H1 (cell line): Measurements from ENCODE around the gene LFNG.

ENCODE experiments used
- CBX8 ChIP-seq: fragments of 300-800, 300-1000 bp; sonication (generic); IDR thresholded peaks from 2 replicates; pipeline ENCODE4 v1.7.1; 2016; ENCODE audit warnings: low read depth, low read length, borderline replicate concordance
- CTCF ChIP-seq, 3 experiments: IDR thresholded peaks; 1 replicate in 2 of 3; 2 replicates in 1 of 3; pipeline versions ENCODE4 v1.5.1 to v1.6.1; 2011; ENCODE audit warnings: low read length in 3 of 3, mild to moderate bottlenecking in 3 of 3, inconsistent platforms in 2 of 3, low read depth in 1 of 3, moderate library complexity in 1 of 3; ENCODE audit not compliant: insufficient read depth in 1 of 3; ENCODE audit errors: control extremely low read depth in 1 of 3
- NANOG ChIP-seq: IDR thresholded peaks from 2 replicates; pipeline ENCODE4 v1.6.1; 2011; ENCODE audit warnings: low read length, low read depth, mild to moderate bottlenecking, inconsistent platforms; ENCODE audit not compliant: insufficient read depth, poor library complexity, severe bottlenecking
- POLR2A ChIP-seq, 2 experiments: IDR thresholded peaks; 1 replicate in 1 of 2; 2 replicates in 1 of 2; pipeline ENCODE4 v1.6.1; 2011; ENCODE audit warnings: low read depth in 2 of 2, low read length in 2 of 2, mild to moderate bottlenecking in 2 of 2; ENCODE audit errors: control extremely low read depth in 1 of 2
- POLR2AphosphoS5 ChIP-seq: IDR thresholded peaks from 2 replicates; pipeline ENCODE4 v1.6.1; 2011; ENCODE audit warnings: low read depth, low read length
- TAF7 ChIP-seq: optimal IDR thresholded peaks from 2 replicates; pipeline ENCODE3; 2011; ENCODE audit warnings: low read depth, mild to moderate bottlenecking, inconsistent platforms, low read length, moderate library complexity, borderline replicate concordance
- TBP ChIP-seq: IDR thresholded peaks from 2 replicates; pipeline ENCODE4 v1.6.1; 2011; ENCODE audit warnings: low read depth, low read length, improper control_type of control experiment
- ZNF274 ChIP-seq: IDR thresholded peaks from 2 replicates; pipeline ENCODE4 v1.7.0; 2012; ENCODE audit warnings: low read length, borderline replicate concordance; ENCODE audit errors: extremely low read depth
- TF ChIP-seq, protein P1 (sequence below): IDR thresholded peaks from 2 replicates; pipeline ENCODE4 v1.6.1; 2011; ENCODE audit warnings: low read depth, mild to moderate bottlenecking, low read length; ENCODE audit not compliant: insufficient read depth

- TF ChIP-seq POLR2A (IDR thresholded peaks at IDR 0.05; ENCODE audit: control extremely low read depth in 1 of 2, low read depth in 2 of 2, low read length in 2 of 2) (no peak), TAF7 (no peak), CTCF (IDR thresholded peaks at IDR 0.05; ENCODE audit: control extremely low read depth in 1 of 3, insufficient read depth in 1 of 3, low read depth in 1 of 3, low read length in 3 of 3) (no peak), POLR2AphosphoS5 (no peak), TBP (no peak), NANOG (no peak), ZNF274 (no peak), CBX8 (no peak)
- TF ChIP-seq, protein P1, sequence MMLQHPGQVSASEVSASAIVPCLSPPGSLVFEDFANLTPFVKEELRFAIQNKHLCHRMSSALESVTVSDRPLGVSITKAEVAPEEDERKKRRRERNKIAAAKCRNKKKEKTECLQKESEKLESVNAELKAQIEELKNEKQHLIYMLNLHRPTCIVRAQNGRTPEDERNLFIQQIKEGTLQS = no peak
Measured at GRCh38 chr7:2498708-2499107, 20.9 kb upstream of the LFNG start.
